Thoracic aorta (tissue), 2 donors: ENCODE data around the gene TSSC4. TPM values are rescaled to one million over a fixed set of nuclear protein-coding genes. Genes with fewer than 3 reads are reported as not detected.

Experiments
- ATAC-seq: fragments of 150-250 bp; one replicate; pipeline ENCODE4 v1.8.0; 2017; ENCODE audit warnings: low read depth; ENCODE audit not compliant: insufficient number of reproducible peaks, low FRiP score
- DNase-seq: peaks from one replicate; pipeline ENCODE4 v3.0.0-alpha.2; 2020; ENCODE audit warnings: low spot score
- H3K27ac ChIP-seq, 2 donors: fragments of 200-600 bp; sonication (generic); 1 replicate in 1 of 2; 2 replicates in 1 of 2; pipeline ENCODE4 v1.5.1; 2016; ENCODE audit warnings: mild to moderate bottlenecking in 2 of 2, moderate library complexity in 2 of 2
- H3K27me3 ChIP-seq: fragments of 200-600 bp; sonication (generic); replicated peaks from 2 replicates; pipeline ENCODE4 v1.6.0; 2016; ENCODE audit warnings: mild to moderate bottlenecking; ENCODE audit not compliant: insufficient read depth
- H3K36me3 ChIP-seq: fragments of 200-600 bp; sonication (generic); one replicate; pipeline ENCODE4 v1.5.1; 2016
- H3K4me1 ChIP-seq, 2 donors: fragments of 200-600 bp; sonication (generic); 1 replicate in 1 of 2; 2 replicates in 1 of 2; pipeline versions ENCODE4 v1.5.1 to v1.6.0; 2016; ENCODE audit warnings: low read depth in 2 of 2, mild to moderate bottlenecking in 1 of 2; ENCODE audit not compliant: control insufficient read depth in 1 of 2
- H3K4me3 ChIP-seq: fragments of 200-600 bp; sonication (generic); 2 replicates; pipeline ENCODE4 v1.5.1; 2016; ENCODE audit warnings: mild to moderate bottlenecking
- H3K9me3 ChIP-seq: fragments of 200-600 bp; sonication (generic); 2 replicates; pipeline ENCODE4 v1.5.1; 2016
- total RNA-seq, 2 donors: library from RNA; depleted of rRNA; stranded (reverse); fragments of >200 nt; gene quantifications; one replicate each; pipeline versions ENCODE4 v1.1.0 to v1.2.3, GENCODE V29; 2016
- TF ChIP-seq, protein P1 (sequence below): fragments of 200-600 bp; sonication (generic); IDR thresholded peaks from one replicate; pipeline ENCODE4 v1.5.1; 2019; ENCODE audit warnings: antibody characterized with exemption

Gene TSSC4
- total RNA-seq, 2 donors from 2014 or later = 31.6 to 57.9 TPM

DNA sequence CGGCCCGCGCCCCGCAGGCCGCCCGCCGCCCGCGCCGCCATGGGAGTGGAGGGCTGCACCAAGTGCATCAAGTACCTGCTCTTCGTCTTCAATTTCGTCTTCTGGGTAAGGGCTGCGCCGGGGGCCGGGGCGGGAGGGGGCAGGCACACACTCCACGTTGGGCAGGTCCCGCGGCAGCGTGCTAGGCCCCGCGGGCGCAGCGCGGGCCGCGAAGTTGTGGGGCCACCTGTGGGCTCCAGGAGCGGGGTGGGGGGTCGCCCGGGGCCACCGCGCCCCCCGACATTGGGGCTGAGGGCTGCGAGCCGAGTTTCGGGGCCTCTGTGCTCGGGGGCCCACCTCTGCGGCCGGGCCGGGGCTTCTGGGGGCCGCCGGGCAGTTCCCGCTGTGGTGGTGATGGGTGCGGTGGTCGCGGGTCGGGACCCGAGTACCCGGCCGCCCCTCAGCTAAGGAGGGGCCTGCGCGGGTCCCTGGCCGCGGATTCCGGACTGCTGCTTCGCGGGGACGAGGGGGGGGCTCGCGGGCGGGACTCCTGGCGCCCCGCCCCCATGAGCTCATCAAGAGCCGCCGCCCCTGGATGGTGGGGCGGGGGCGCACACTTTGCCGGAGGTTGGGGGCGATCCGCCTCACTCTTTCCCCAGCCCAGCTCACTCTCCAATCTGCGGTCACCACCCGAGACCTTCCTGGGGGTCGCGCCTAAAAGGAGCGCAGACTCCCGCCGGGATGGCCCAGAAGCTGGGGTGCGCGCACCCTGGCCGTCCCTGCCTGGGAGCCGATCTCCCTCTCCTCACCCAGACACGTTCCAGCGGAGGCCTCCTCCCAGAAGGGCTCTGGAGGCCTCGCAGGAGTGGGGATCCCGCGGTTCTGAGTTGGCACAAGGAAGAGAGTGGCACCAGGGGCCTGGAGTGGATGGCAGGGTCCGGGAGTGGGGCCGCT, 22.8 kb upstream of the TSSC4 start:
- H3K27me3 ChIP-seq = no peaks in the 10 kb centered on the region
- DNase-seq = no peak
- peak overlapping the region; percentile 75 for H3K4me3 ChIP-seq
- no peaks in the 10 kb centered on the region for H3K36me3 ChIP-seq
- peak; percentile 74 for ATAC-seq
- H3K4me1 ChIP-seq = peaks cover 28 to 46% of the 10 kb centered on the region in 2 donors
- TF ChIP-seq, protein P1, sequence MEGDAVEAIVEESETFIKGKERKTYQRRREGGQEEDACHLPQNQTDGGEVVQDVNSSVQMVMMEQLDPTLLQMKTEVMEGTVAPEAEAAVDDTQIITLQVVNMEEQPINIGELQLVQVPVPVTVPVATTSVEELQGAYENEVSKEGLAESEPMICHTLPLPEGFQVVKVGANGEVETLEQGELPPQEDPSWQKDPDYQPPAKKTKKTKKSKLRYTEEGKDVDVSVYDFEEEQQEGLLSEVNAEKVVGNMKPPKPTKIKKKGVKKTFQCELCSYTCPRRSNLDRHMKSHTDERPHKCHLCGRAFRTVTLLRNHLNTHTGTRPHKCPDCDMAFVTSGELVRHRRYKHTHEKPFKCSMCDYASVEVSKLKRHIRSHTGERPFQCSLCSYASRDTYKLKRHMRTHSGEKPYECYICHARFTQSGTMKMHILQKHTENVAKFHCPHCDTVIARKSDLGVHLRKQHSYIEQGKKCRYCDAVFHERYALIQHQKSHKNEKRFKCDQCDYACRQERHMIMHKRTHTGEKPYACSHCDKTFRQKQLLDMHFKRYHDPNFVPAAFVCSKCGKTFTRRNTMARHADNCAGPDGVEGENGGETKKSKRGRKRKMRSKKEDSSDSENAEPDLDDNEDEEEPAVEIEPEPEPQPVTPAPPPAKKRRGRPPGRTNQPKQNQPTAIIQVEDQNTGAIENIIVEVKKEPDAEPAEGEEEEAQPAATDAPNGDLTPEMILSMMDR = no peak
- H3K27ac ChIP-seq = peak overlapping the region; percentile 87 to 96
- H3K9me3 ChIP-seq = no peaks in the 10 kb centered on the region

DNA sequence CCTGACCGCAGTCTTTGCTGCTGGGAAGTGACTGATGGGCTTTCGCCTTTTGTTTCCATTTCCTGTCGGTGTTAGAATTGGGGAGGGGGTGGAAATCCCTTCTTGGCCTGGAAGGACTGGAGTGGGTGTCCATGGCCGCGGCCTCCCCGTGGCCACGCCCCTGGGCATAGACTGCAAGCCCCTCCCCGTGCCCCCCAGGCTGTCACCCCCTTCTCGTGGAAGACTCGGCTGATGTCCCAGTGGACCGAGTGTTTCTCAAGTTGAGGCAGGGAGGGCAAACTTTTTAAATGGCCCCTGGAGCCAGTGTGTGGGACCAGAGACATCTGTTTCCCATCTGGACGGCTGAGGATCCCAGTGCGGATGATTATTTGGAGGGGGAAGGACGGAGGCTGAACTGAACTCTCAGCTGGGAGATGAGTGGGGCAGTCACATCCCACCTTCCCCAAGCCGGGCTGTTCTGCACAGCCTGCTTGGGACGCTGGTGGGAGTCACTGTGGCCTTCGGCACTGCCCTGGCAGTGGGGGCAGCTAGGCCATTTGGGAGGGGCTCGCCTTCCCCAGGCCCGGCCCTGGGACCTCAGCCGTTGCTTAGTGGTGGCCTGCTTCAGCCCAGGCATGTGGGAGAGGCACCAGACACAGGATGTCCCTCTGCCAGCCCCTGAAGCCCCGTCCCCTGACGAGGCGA, 21.9 kb upstream of the TSSC4 start:
- no peak for ATAC-seq
- H3K4me1 ChIP-seq = peaks cover 37 to 55% of the 10 kb centered on the region in 2 donors
- DNase-seq = no peak
- no peaks in the 10 kb centered on the region for H3K36me3 ChIP-seq
- TF ChIP-seq, protein P1 = no peak
- H3K4me3 ChIP-seq = peak overlapping the region; percentile 75
- peak overlapping the region; percentile 87 to 96 for H3K27ac ChIP-seq
- no peaks in the 10 kb centered on the region for H3K27me3 ChIP-seq
- H3K9me3 ChIP-seq = no peaks in the 10 kb centered on the region

DNA sequence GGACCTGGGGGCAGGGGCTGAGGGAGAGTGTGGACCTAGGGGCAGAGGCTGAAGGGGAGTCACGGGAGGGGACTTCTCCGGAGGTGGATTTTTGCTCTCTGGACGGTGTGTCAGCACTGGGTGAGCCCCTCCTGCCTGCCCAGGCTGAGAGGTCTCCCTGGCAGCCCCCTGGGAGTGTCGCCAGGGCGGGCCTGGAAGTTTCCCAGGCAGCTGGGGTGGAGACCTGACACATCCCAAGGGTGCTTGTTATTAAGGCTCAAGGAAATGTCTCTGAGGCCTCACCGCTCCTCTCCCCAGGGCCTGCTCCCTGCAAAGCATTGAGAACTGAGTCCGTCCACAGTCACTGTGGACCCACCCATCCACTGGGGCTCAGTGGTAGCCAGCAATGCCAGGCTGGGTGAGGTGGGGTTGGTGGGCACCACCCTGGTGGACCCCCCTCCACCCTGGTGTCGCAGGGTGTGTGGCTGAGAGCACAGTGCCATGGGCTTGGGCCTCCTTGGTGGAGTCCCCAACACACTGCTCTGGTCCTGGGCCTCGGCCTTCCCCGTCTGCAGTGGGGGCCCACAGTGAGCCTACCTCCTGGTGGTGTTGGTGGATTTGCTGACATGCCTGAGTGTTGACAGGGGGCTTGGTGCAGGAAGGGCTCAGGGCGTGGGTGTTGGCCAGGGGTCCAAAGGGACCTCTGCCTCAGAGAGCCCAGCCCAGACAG, 20.9 kb upstream of the TSSC4 start:
- ATAC-seq (no peak), DNase-seq (no peak)
- Histone ChIP-seq H3K36me3 (no peaks in the 10 kb centered on the region), H3K9me3 (no peaks in the 10 kb centered on the region), H3K4me1 (peaks cover 42 to 60% of the 10 kb centered on the region in 2 donors), H3K4me3 (peak overlapping the region; percentile 75), H3K27ac (peak overlapping the region; percentile 63 to 87), H3K27me3 (no peaks in the 10 kb centered on the region)
- TF ChIP-seq, protein P1 = no peak

GRCh38 chr11:2380396-2380795, 20.2 kb upstream of the TSSC4 start:
- no peaks in the 10 kb centered on the region for H3K9me3 ChIP-seq
- no peak for DNase-seq
- no peak for ATAC-seq
- TF ChIP-seq, protein P1 = no peak
- peak overlapping the region; percentile 75 for H3K4me3 ChIP-seq
- H3K36me3 ChIP-seq = no peaks in the 10 kb centered on the region
- peaks cover 45 to 68% of the 10 kb centered on the region in 2 donors for H3K4me1 ChIP-seq
- H3K27me3 ChIP-seq = no peaks in the 10 kb centered on the region
- H3K27ac ChIP-seq = peak overlapping the region; percentile 63 to 87
